Left lung (tissue), 10 donors: ENCODE measurements around the gene UST. TPM values are rescaled to one million over a fixed set of nuclear protein-coding genes. Genes with fewer than 3 reads are reported as not detected.

Source experiments
- ATAC-seq: fragments of 200-7000 bp; cut with Tn5 transposase; one replicate; pipeline ENCODE4 v1.9.1; 2020; ENCODE audit warnings: moderate library complexity
- DNase-seq, 4 donors: peaks; one replicate each; pipeline ENCODE4 v3.0.0-alpha.2; 2013 to 2020
- H3K27ac ChIP-seq, 2 donors: fragments of 200-600 bp; sonication (generic) in 1 of 2; one replicate each; pipeline versions ENCODE4 v1.5.0 to v1.8.0; 2020 to 2021
- H3K27me3 ChIP-seq, 2 donors: fragments of 200-600 bp; sonication (generic) in 1 of 2; one replicate each; pipeline versions ENCODE4 v1.5.0 to v1.8.0; 2020 to 2021
- H3K36me3 ChIP-seq, 2 donors: fragments of 200-600 bp; sonication (generic) in 1 of 2; one replicate each; pipeline versions ENCODE4 v1.5.0 to v1.8.0; 2020 to 2021
- H3K4me1 ChIP-seq, 2 donors: fragments of 200-600 bp; one replicate each; pipeline ENCODE4 v1.8.0; 2021
- H3K4me3 ChIP-seq, 2 donors: fragments of 200-600 bp; sonication (generic) in 1 of 2; one replicate each; pipeline versions ENCODE4 v1.5.0 to v1.8.0; 2020 to 2021; ENCODE audit warnings: mild to moderate bottlenecking in 1 of 2
- H3K9me3 ChIP-seq, 2 donors: fragments of 200-600 bp; sonication (generic) in 1 of 2; one replicate each; pipeline versions ENCODE4 v1.5.0 to v1.8.0; 2020 to 2021
- CTCF ChIP-seq, 2 donors: fragments of 200-600 bp; sonication (generic) in 1 of 2; IDR thresholded peaks; one replicate each; pipeline versions ENCODE4 v1.5.0 to v1.8.0; 2021; ENCODE audit warnings: antibody characterized with exemption in 2 of 2
- intact Hi-C, 2 donors: fragments of 100-400 bp; cut with DNase I; formaldehyde crosslinking; loops; one replicate each; pipeline versions ENCODE4 v1.11.2 to v1.14.2; 2022
- polyA plus RNA-seq, 6 donors: library from polyadenylated mRNA; unstranded; fragments of 120-200 nt; gene quantifications; one replicate each; pipeline ENCODE4 v1.2.1, GENCODE V29; 2013; ENCODE audit not compliant: insufficient read length in 6 of 6
- total RNA-seq, 2 donors: library from RNA; stranded (reverse); fragmentation: NEBNext Ultra II Directional; extraction: Animal tissue kit (Norgen Biotek cat#: 25700); gene quantifications; one replicate each; pipeline ENCODE4 v1.2.1, GENCODE V29; 2021
- donor health status: DM: no; HTN: yes; CAD: no.
- donor health status: DM: no; HTN: no; CAD: no.

UST gene
- total and polyA plus RNA-seq, 8 donors = 7.4 to 17.0 (median 9.5) TPM

- Histone ChIP-seq H3K4me1 (no peaks in the 10 kb centered on the region), H3K27me3 (no peaks in the 10 kb centered on the region), H3K36me3 (no peaks in the 10 kb centered on the region), H3K27ac (no peak overlapping the region), H3K9me3 (no peaks in the 10 kb centered on the region), H3K4me3 (no peak overlapping the region)
- intact Hi-C loops = no loop called here
- DNase-seq (no peak), ATAC-seq (no peak)
- TF ChIP-seq CTCF (IDR thresholded peaks at IDR 0.05) = no peak
Measured at GRCh38 chr6:149054559-149055194, 307.8 kb downstream of the UST start.

DNA sequence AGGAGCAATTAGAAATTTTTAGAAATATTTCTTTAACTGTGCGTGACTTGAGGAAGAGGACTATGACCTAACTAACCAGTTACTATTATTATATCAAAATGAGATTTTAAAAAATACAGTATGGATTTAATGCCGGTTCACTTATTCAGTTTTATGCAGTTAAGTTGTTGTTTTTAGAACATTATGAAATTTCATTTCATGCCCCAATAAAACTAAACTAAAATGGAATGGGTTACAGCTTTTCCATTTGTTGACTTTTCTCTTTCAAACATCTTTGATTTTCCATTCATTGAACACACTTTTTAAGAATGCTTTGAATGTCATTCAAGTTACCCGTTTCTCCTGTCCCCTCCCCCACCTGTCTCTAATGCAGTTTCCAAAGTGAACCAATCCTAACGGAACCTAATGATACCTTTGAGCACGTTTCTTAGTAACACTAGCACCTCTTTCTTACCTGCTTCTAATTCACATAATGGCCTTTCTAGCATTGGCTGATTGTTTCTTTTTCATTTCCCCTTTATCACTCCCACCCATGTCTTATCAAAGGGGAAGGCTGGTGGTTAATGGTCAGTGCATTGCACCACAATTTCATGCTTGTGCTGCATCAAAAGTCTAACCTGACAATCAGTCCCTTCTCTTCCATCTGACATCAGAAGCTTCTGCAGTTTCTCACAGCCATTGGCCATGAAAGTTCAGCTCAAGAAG is 308.5 kb downstream of the UST start:
- Histone ChIP-seq H3K4me3 (no peak overlapping the region), H3K9me3 (no peaks in the 10 kb centered on the region), H3K27ac (no peak overlapping the region), H3K36me3 (no peaks in the 10 kb centered on the region), H3K27me3 (peaks cover 0 to 3% of the 10 kb centered on the region in 2 donors), H3K4me1 (peaks cover 0 to 6% of the 10 kb centered on the region in 2 donors)
- intact Hi-C loops = no loop called here
- no peak for DNase-seq
- ATAC-seq = no peak
- no peak for TF ChIP-seq CTCF (IDR thresholded peaks at IDR 0.05)

GRCh38 chr6:149056777-149057463 is 310.1 kb downstream of the UST start:
- DNase-seq (no peak), ATAC-seq (peak; percentile 35)
- Histone ChIP-seq H3K36me3 (no peaks in the 10 kb centered on the region), H3K4me3 (no peak overlapping the region), H3K9me3 (no peaks in the 10 kb centered on the region), H3K27ac (no peak overlapping the region), H3K27me3 (peaks cover 0 to 12% of the 10 kb centered on the region in 2 donors), H3K4me1 (peaks cover 7 to 14% of the 10 kb centered on the region in 2 donors)
- intact Hi-C loops = no loop called here
- TF ChIP-seq CTCF (IDR thresholded peaks at IDR 0.05) = no peak

DNA sequence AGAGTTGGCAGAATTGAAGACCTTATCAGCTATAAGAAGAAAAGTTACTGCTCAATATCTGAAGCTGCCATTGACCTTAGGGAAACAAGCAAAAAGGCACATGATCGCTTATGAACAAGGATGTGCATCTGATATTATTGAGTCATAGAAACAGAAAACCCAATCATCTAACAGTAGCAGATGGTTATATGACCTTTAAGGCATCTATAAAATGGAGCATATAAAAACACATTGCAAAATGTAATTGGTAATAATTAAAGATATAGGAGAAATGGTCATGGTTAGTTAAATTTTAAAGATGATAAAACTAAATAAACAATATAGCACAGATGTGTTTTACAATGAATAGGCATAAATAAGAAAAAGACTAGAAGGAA is 310.6 kb downstream of the UST start:
- no peak for ATAC-seq
- Histone ChIP-seq H3K4me1 (peaks cover 7 to 14% of the 10 kb centered on the region in 2 donors), H3K36me3 (no peaks in the 10 kb centered on the region), H3K9me3 (no peaks in the 10 kb centered on the region), H3K4me3 (no peak overlapping the region), H3K27me3 (peaks cover 0 to 12% of the 10 kb centered on the region in 2 donors), H3K27ac (no peak overlapping the region)
- intact Hi-C loops = no loop called here
- DNase-seq = no peak
- TF ChIP-seq CTCF (IDR thresholded peaks at IDR 0.05) = no peak

GRCh38 chr6:149059557-149059956 is 312.7 kb downstream of the UST start:
- no peak for ATAC-seq
- Histone ChIP-seq H3K9me3 (no peaks in the 10 kb centered on the region), H3K4me1 (peaks cover 7 to 14% of the 10 kb centered on the region in 2 donors), H3K4me3 (no peak overlapping the region), H3K27ac (no peak overlapping the region), H3K36me3 (no peaks in the 10 kb centered on the region), H3K27me3 (peaks cover 0 to 12% of the 10 kb centered on the region in 2 donors)
- intact Hi-C loops = no loop called here
- TF ChIP-seq CTCF (IDR thresholded peaks at IDR 0.05) = no peak
- DNase-seq = no peak
